HG03097 (cell line): ENCODE results near the gene B4GALT3.
A peak's percentile ranks its signal among the peaks of the same experiment; 100 is the strongest.

ENCODE experiments used
- ATAC-seq: cut with Tn5 transposase; IDR thresholded peaks from one replicate; pipeline ENCODE4 v1.9.1; 2021; ENCODE audit not compliant: unreplicated experiment, low FRiP score

The B4GALT3 gene

GRCh38 chr1:161206411-161207140 is 29.3 kb upstream of the B4GALT3 start:
- ATAC-seq = no peak

DNA sequence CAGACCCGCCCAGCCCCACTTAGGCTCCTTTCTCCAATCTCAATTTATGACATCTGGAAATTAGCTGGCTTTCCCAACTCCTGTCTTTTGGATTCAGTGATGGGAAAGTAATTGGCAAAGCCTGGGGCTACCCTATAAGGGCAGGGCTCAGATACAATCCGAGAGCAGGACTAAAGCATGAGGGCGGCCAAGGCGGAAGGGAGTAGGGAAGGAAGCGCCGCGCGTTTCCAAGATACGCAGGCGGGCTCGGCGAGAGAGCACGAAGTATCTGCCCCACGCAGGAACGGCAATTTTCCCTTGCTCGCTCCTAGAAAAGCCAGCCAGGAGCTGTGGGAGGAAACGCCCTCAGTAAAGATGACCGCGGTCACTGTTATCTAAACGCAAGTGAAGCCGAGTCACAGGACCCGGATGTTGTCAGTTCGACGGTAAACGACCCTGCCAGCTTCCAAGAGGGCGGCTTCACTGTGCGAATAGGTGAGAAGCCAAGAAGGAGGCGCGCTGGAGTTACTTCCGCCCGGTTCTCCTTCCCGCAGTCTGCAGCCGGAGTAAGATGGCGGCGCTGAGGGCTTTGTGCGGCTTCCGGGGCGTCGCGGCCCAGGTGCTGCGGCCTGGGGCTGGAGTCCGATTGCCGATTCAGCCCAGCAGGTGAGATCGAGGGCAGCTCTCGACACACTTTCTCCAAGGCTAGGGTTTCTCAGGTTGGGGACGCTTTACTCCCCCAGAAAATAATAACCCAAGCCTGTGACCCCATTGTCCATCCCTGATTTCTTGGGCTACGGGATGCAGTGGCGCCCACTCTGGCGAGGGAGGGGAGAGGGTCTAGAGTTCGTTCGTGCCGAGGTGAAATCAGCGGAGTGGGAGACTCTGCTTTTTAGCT is 24.8 kb upstream of the B4GALT3 start, which contains the start of gene NDUFS2:
NDUFS2 (plus strand) TSS at position 532 of the 877 bp plus-strand sequence; CDS start at position 551, 19 bp downstream.
- ATAC-seq = peak; percentile 85

GRCh38 chr1:161200992-161201835 is 23.9 kb upstream of the B4GALT3 start:
- no peak for ATAC-seq

DNA sequence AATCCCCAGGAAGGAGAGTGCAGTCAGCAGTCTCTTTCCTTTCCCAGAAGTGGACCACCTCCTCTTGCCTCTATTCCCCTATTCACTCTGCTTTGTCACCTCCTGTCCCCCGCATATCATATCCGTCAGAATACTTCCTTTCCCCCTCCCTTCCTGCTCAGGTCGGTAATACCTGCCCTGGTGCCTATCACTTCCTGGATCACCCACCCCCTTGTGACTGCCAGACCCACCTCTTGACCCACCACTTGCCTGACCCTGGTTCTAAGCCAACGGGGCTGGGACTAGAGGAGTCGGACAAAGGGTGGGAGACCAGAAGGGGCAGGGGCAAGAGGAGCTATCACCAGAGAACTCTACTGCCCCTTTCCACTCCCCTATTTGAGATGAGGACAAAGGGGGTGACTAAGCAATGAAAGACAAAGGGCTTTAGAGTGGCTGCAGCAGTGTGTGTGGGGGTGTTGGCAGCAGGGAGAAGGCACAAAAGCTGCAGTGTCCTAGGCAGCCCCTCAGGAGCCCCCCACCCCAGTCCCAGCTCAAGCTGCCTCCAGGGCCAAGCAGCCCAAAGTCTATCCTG is 23.2 kb upstream of the B4GALT3 start:
- no peak for ATAC-seq

GRCh38 chr1:161199506-161200139 is 22.3 kb upstream of the B4GALT3 start:
- no peak for ATAC-seq

DNA sequence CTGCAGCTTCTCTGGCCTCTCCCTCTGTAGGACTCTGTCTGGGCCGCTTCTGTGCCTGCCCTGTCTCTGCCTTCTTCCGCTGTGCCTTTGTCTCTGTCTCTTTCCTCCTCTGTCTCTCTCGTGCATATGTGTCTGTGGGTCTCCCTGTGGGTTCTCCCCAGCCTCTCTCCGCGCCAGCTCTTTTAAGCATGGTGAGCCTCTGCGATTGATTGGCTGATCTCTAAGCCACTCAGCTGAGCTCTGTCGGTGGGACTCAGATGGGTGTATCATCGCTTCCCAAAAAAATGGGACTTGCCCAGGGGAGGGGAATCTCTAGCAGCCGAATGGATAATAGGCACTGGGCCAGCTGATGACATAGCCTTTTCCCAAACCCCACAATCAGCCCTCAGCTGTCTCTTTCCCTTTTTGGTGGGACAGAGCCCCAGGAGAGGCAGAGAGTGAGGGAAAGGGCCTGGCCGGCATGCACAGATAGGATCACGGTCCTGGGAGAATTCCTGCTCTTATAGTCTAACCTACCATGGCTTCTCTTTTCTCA is 21.7 kb upstream of the B4GALT3 start, which contains the start of gene ADAMTS4:
ADAMTS4 (minus strand) TSS at position 158 of the 535 bp plus-strand sequence. CDS start 427 bp downstream, outside the sequence.
- no peak for ATAC-seq

DNA sequence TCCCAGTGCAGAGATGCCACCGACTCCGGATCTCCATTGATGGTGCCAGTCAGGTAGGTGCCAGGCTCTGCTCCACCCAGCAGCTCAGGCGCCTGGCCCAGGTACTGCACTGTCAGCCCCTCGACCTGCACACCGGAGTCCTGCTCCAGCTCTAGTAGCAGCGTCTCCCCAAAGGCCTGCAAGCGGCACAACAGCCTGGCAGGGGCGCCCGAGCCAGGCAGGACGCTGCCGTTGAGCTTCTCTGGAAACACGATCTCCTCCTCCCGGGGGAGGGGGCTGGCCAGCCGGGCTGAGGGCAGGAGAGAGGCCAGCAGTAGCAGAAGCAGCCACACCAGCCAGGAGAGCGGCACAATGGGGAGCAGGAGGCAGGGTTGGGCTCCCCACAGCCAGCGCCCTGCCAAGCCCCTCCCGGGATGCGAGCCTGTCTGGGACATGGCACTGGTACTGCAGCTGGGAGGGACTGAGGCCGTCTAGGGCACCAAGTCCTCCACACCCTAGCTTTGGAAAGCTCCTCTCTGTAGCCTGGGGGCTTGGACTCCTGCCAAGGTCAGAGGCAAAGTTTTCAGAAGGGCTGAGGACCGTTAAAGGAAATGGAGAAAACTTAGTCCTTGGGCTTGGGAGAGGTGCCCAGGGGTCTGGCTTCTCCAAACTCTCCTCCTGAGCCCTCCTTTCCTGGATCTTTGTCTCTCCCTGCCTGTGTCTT is 21.0 kb upstream of the B4GALT3 start:
- ATAC-seq = no peak

DNA sequence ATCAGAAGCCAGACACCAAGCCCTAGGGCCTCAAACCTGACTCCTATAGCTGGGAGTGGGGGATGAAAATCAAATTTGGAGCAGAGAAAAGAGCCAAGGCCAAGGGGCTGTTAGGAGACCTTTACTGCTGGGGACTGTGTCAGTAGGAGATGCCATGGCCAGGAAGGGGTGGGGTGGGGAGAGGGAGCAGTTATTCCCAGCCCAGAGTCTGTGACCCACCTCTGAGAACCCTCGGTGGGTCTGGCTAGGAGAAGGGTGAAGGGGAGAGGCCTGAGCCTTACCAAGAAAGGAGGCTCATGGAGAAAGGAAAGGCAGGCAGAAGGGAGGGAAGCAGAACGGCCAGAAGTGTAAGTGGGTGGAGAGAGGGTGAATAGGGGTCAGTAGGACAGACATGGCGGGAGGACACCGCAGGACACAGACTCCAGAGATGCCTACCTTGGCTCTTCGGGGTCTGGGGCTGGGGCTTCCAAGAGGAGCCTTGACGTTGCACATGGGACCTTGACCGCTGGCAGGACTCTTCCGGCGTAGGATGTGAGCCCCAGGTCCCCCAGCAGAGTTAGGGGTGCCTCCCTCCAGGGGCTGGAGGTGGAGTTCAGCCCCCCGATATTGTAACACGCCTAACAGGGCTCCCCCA is 20.4 kb upstream of the B4GALT3 start:
- no peak for ATAC-seq

GRCh38 chr1:161196521-161197451 is 19.5 kb upstream of the B4GALT3 start:
- ATAC-seq = no peak

GRCh38 chr1:161196111-161196510 is 18.8 kb upstream of the B4GALT3 start:
- ATAC-seq = no peak

DNA sequence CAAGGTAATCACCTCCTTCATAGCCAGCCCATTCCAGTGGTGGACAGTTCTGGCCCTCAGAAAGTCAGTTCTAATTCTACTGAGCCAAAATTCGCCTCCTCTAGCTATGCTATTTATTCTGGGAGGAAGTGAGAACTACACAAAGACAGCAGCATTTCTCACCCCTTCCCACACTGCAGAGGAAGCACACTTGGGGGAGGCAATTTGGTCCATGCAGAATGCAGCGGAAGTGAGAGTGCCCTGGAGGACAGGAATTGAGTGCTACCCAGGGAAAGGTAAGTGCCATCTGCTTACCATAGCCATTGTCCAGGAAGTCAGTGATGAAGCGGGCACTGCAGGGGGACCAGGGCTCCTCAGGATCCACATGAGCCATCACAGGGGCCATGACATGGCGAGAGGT is 17.9 kb upstream of the B4GALT3 start:
- no peak for ATAC-seq

DNA sequence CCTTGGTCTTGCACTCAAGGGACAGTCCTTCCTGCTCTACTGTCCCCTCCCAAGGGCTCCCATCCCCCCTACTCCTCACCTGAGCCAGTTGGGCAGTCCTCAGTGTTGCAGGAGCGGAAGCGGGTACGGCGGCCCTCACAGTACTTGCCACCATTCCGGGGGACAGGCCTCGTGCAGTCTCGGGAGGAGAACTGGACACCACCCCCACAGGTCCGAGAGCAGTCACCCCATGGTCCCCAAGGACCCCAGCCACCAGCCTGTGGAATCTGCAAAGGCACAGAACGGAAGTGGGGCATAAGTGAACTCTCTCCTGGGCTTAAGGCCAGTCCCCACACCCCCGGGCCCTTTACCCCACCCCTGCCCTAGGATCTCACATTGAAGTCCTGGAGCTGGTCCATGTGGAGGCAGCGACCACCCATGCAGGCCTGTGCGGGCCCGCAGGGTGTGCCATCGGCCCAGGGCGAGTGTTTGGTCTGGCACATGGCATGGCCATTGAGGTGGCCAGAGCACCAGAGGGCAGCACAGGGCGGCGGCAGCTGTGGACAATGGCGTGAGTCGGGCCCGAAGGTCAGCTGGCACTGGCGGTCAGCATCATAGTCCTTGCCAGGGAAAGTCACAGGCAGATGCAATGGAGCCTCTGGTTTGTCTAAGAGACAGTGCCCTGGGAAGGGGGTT is 16.4 kb upstream of the B4GALT3 start:
- ATAC-seq = no peak

DNA sequence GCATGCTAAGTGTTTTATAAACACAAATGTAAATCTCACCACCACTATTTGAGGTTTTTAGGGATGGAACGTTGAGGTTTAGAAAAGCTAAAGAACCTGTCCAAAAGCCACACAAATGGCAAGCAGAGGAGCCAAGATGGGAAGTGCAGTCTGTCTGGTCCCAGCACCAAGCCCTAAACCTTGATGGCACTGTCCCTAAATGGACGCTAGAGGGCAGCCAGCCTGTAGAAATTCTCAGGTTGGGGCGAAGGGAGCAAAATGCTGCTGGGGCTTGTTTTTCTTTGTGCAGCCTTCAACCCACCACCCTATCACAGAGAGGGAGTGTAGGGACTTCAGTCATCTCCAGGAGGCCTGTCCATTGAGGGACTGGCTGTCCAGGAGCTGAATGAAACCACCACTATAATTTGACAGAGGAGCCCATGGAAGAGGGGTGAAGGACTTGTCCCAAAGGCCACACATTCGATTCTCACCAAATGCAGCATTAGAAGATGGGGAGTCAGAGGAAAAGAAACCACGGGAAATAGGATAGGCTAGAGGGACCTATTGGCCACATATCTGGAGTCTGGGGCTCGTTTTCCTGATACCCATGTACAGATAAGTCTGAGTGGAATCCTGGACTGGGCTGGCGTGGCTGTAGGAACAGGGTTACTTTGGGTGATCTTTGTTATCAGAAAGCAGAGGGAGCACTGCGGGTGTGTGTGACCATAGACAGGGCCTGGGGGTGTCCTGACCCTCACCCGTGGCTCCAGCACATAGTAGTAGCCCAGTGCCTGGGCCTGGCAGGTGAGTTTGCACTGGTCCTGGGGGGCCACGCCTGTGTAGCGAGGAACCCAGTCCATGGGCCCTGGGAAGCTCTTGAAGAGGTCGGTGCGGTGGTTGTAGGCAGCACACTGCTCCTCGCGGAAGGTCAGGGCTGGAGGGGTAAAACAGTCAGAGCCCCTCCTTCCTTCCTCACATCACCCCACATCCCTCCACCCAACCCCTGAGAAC is 15.5 kb upstream of the B4GALT3 start:
- peak; percentile 48 for ATAC-seq

- ATAC-seq = no peak
These were observed 14.7 kb upstream of the B4GALT3 start for GRCh38 chr1:161191971-161192370.

DNA sequence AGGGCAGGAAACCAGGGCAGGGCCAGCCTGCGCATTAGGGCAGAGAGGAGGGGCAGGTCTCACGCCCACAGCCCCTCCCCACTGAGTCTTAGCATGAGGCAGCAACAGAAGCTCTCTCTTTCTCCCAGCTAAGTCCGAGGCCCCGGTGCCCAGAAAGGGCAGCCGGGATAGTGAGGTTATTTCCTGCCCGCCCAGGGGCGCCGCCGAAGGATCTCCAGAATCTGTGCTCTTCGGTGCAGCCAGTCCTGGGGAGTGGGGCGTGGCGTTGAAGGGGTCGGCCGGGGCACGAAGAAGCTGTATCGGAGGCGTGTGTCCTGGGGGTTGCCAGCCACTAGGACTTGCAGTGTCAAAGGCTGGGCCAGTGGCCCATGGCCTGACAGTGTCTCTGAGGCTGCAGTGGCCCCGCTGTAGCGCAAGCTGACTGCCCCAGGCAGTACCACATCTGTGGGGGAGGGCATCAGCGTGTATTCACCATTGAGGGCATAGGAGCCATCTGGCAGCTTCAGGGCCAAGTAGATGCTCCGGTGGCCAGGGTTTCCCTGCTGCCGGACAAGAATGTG is 13.7 kb upstream of the B4GALT3 start:
- no peak for ATAC-seq
